Measurements from ENCODE around the gene WNT4. TPM values are rescaled to one million over a fixed set of nuclear protein-coding genes. Genes with fewer than 3 reads are reported as not detected.

Gene WNT4
- total RNA-seq, 4 donors from 2014 or later = 1.3 to 14.0 (median 11.5) TPM; not detected in 1

DNA sequence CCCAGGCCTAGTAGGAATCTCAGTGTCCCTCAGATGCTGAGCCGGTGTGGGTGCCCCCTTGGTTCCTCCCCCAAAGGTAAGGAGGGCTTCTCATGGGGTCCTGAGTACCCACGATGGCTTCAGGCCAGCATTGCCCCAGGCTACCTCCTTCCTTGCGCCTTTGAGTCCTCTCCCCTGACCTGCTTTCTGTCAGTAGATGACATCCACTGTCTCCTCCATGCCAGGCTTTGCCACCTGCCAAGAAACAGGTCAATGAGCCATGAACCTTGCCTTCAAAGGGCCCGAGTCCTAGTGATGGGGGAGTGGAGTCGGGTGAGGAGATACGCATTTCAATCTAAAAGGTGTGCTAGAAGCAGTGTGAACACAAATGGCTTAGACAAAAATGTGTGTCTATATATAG lies 15.6 kb downstream of the WNT4 start:
- Histone ChIP-seq H3K27ac (no peak overlapping the region), H3K36me3 (no peaks in the 10 kb centered on the region), H3K9me3 (no peaks in the 10 kb centered on the region), H3K4me3 (no peak overlapping the region), H3K27me3 (no peaks in the 10 kb centered on the region), H3K4me1 (peaks cover under 1 to 6% of the 10 kb centered on the region in 2 donors)
- no peak for TF ChIP-seq POLR2A (IDR thresholded peaks at IDR 0.05)
- TF ChIP-seq, protein P1, sequence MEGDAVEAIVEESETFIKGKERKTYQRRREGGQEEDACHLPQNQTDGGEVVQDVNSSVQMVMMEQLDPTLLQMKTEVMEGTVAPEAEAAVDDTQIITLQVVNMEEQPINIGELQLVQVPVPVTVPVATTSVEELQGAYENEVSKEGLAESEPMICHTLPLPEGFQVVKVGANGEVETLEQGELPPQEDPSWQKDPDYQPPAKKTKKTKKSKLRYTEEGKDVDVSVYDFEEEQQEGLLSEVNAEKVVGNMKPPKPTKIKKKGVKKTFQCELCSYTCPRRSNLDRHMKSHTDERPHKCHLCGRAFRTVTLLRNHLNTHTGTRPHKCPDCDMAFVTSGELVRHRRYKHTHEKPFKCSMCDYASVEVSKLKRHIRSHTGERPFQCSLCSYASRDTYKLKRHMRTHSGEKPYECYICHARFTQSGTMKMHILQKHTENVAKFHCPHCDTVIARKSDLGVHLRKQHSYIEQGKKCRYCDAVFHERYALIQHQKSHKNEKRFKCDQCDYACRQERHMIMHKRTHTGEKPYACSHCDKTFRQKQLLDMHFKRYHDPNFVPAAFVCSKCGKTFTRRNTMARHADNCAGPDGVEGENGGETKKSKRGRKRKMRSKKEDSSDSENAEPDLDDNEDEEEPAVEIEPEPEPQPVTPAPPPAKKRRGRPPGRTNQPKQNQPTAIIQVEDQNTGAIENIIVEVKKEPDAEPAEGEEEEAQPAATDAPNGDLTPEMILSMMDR (IDR thresholded peaks at IDR 0.05) = no peak
- intact Hi-C loops (cut with DNase I; ENCODE audit: low total_unique reads) = no loop called here
- DNase-seq = peak in 1 of 2 donors; percentile 8

DNA sequence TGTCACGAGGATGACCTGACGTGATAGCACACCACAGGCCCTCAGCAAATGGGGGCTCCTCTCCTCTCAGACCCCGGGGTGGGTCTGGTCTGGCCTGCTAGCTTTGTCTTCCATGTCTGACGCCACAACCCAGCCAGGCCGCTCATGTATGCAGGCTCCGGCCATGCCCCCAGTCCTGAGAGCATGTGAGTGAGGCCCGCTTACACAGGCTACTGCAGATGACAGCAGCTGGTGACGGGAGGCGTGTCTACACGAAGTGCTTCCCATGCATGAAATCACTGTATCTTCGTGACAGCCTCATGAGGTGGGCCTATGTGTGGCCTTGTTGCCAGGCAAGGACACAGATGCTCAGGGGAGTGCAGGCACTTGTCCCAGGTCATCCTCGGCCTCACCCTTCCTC lies 16.4 kb downstream of the WNT4 start:
- Histone ChIP-seq H3K27me3 (no peaks in the 10 kb centered on the region), H3K27ac (no peak overlapping the region), H3K4me1 (no peaks in the 10 kb centered on the region), H3K36me3 (no peaks in the 10 kb centered on the region), H3K4me3 (no peak overlapping the region), H3K9me3 (no peaks in the 10 kb centered on the region)
- intact Hi-C loops (cut with DNase I; ENCODE audit: low total_unique reads) = no loop called here
- peak in 1 of 2 donors; percentile 11 for DNase-seq
- TF ChIP-seq, protein P1 (IDR thresholded peaks at IDR 0.05) = no peak
- no peak for TF ChIP-seq POLR2A (IDR thresholded peaks at IDR 0.05)

DNA sequence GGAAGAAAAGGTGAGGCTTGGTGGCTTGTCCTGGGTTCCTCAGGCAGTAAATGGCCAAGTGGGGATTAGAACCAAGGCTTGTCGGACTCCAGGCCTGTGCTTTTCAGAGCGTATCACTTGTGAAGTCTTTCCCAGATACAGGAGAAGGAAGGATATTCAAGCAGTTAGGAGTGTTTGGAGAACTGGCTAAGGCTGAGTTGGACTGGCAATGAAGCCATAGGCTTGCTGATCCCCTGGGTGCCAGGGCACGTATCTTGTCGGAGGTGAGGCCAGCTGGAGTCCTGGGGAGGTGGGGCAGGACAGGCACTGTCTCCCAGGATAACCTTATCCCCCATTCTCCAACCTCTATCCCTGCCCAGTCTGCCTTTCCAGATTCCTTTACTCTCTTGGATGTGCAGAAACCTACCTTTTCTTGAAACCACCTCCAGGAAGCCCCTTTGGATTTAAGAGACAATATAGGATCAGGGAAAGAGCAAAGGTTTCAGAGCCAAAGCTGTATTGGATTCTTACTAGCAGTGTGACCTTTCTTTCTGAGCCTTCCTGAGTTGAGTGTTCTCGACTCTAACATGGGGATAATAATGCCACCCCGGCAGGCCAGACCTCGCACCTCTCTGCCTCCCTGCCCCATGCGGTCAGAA lies 18.2 kb downstream of the WNT4 start:
- intact Hi-C loops (cut with DNase I; ENCODE audit: low total_unique reads) = no loop called here
- no peaks in the 10 kb centered on the region for H3K27me3 ChIP-seq

GRCh38 chr1:22123901-22124404 lies 18.9 kb downstream of the WNT4 start:
- Histone ChIP-seq H3K27me3 (no peaks in the 10 kb centered on the region), H3K4me3 (no peak overlapping the region), H3K27ac (no peak overlapping the region), H3K36me3 (no peaks in the 10 kb centered on the region), H3K4me1 (no peaks in the 10 kb centered on the region), H3K9me3 (no peaks in the 10 kb centered on the region)
- intact Hi-C loops (cut with DNase I; ENCODE audit: low total_unique reads) = no loop called here
- DNase-seq = no peak
- TF ChIP-seq, protein P1 (IDR thresholded peaks at IDR 0.05) = no peak
- no peak for TF ChIP-seq POLR2A (IDR thresholded peaks at IDR 0.05)

More for the DNA sequence above, 18.2 kb downstream of the WNT4 start:
- H3K4me1 ChIP-seq = no peaks in the 10 kb centered on the region
- DNase-seq = no peak
- no peaks in the 10 kb centered on the region for H3K9me3 ChIP-seq
- no peaks in the 10 kb centered on the region for H3K36me3 ChIP-seq
- no peak overlapping the region for H3K27ac ChIP-seq
- no peak for TF ChIP-seq POLR2A (IDR thresholded peaks at IDR 0.05)
- TF ChIP-seq, protein P1 (IDR thresholded peaks at IDR 0.05) = no peak
- H3K4me3 ChIP-seq = no peak overlapping the region

DNA sequence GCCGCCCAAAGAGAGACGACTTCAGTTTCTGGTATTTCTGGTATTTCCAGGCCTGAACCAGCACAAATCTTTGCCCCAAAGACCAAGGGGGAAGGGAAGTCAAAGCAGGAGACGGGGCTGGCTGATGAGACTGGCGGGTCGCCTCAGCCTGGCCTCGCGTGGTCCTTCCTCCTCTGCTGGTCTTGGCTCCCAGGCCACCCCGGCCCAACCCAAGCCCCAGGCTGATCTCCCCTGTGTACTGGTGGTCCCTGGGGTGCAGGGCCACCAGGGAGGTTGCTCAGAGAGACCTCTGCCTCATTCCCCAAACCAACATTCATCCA lies 19.9 kb downstream of the WNT4 start:
- no peak for DNase-seq
- H3K9me3 ChIP-seq = no peaks in the 10 kb centered on the region
- no peaks in the 10 kb centered on the region for H3K27me3 ChIP-seq
- H3K27ac ChIP-seq = no peak overlapping the region
- H3K36me3 ChIP-seq = no peaks in the 10 kb centered on the region
- no peak for TF ChIP-seq POLR2A (IDR thresholded peaks at IDR 0.05)
- TF ChIP-seq, protein P1 (IDR thresholded peaks at IDR 0.05) = no peak
- H3K4me3 ChIP-seq = no peak overlapping the region
- H3K4me1 ChIP-seq = no peaks in the 10 kb centered on the region
- intact Hi-C loops (cut with DNase I; ENCODE audit: low total_unique reads) = no loop called here

Measured in uterus (tissue), 4 donors.